Measurements from ENCODE around the gene PLEKHG7. TPM values are rescaled to one million over a fixed set of nuclear protein-coding genes. Genes with fewer than 3 reads are reported as not detected.

Gene PLEKHG7
- total and polyA plus RNA-seq, 11 donors = 0.08 TPM; not detected in 10

GRCh38 chr12:92676710-92677109 lies 26.1 kb upstream of the PLEKHG7 start:
- TF ChIP-seq CTCF (IDR thresholded peaks at IDR 0.05) = no peak
- TF ChIP-seq POLR2A (IDR thresholded peaks at IDR 0.05) = no peak
- intact Hi-C loops (cut with DNase I) = no loop called here

GRCh38 chr12:92690601-92691000 lies 12.2 kb upstream of the PLEKHG7 start:
- Histone ChIP-seq H3K9me3 (peaks cover 0 to 8% (median 0%) of the 10 kb centered on the region in 12 donors), H3K4me1 (no peaks in the 10 kb centered on the region), H3K36me3 (no peaks in the 10 kb centered on the region), H3K4me3 (no peak overlapping the region), H3K27me3 (no peaks in the 10 kb centered on the region), H3K27ac (no peak overlapping the region)
- ATAC-seq (no peak), DNase-seq (no peak)
- intact Hi-C loops (cut with DNase I) = no loop called here
- TF ChIP-seq POLR2A (IDR thresholded peaks at IDR 0.05) (no peak), CTCF (IDR thresholded peaks at IDR 0.05) (no peak)
- 51 to 61% (median 55%) methylated on average over 1 of the region's 1 CpG for WGBS, 4 donors

More at GRCh38 chr12:92676710-92677109, 26.1 kb upstream of the PLEKHG7 start:
- H3K4me3 ChIP-seq = no peak overlapping the region
- H3K4me1 ChIP-seq = no peaks in the 10 kb centered on the region
- ATAC-seq = no peak
- whole genome bisulfite sequencing, 4 donors = 75 to 89% (median 86%) methylated on average over 4 of the region's 4 CpGs
- H3K27ac ChIP-seq = no peak overlapping the region
- DNase-seq = no peak
- no peaks in the 10 kb centered on the region for H3K27me3 ChIP-seq
- no peaks in the 10 kb centered on the region for H3K9me3 ChIP-seq
- no peaks in the 10 kb centered on the region for H3K36me3 ChIP-seq

- DNase-seq (no peak), ATAC-seq (no peak)
- H3K27me3 ChIP-seq = no peaks in the 10 kb centered on the region
- TF ChIP-seq CTCF (IDR thresholded peaks at IDR 0.05) (no peak), POLR2A (IDR thresholded peaks at IDR 0.05) (no peak)
- H3K4me3 ChIP-seq = no peak overlapping the region
- H3K4me1 ChIP-seq = peaks cover 0 to 9% (median 0%) of the 10 kb centered on the region in 12 donors
- intact Hi-C loops (cut with DNase I) = no loop called here
- WGBS, 4 donors = 94 to 98% (median 95%) methylated on average over 5 of the region's 5 CpGs
- peaks cover 0 to 22% (median 0%) of the 10 kb centered on the region in 12 donors for H3K9me3 ChIP-seq
- no peaks in the 10 kb centered on the region for H3K36me3 ChIP-seq
- H3K27ac ChIP-seq = no peak overlapping the region
These were observed 7.7 kb upstream of the PLEKHG7 start for GRCh38 chr12:92695056-92695455.

- no peak overlapping the region for H3K27ac ChIP-seq
- no peak for TF ChIP-seq POLR2A (IDR thresholded peaks at IDR 0.05)
- no peak for TF ChIP-seq CTCF (IDR thresholded peaks at IDR 0.05)
- no peaks in the 10 kb centered on the region for H3K27me3 ChIP-seq
- H3K4me1 ChIP-seq = peaks cover 0 to 9% (median 0%) of the 10 kb centered on the region in 12 donors
- H3K4me3 ChIP-seq = no peak overlapping the region
- 89 to 92% (median 90%) methylated on average over 1 of the region's 1 CpG for WGBS, 4 donors
- peaks cover 0 to 22% (median 0%) of the 10 kb centered on the region in 12 donors for H3K9me3 ChIP-seq
- ATAC-seq = no peak
- no peak for DNase-seq
- intact Hi-C loops (cut with DNase I) = no loop called here
- H3K36me3 ChIP-seq = no peaks in the 10 kb centered on the region
These were observed 7.2 kb upstream of the PLEKHG7 start for GRCh38 chr12:92695577-92695976.
